ENCODE measurements around the gene RCSD1. TPM values are rescaled to one million over a fixed set of nuclear protein-coding genes. Genes with fewer than 3 reads are reported as not detected.

Gene RCSD1
- total RNA-seq, 3 donors from 2014 or later (not counting 1 experiment from before 2014, with no cell fraction given) = 86.3 to 130 (median 110) TPM

GRCh38 chr1:167751676-167752075, 121.6 kb downstream of the RCSD1 start:
- no peaks in the 10 kb centered on the region for H3K27me3 ChIP-seq (ENCODE audit: control insufficient read depth, insufficient read depth, low read length)
- intact Hi-C loops (cut with micrococcal nuclease) = no loop called here
- 97% methylated on average over 1 of the region's 1 CpG for WGBS (ENCODE audit: insufficient coverage)
- DNase-seq (no peak), ATAC-seq (no peak)
- Mint-ChIP-seq H3K4me3 (no peak overlapping the region), H3K4me1 (peaks cover 8 to 11% of the 10 kb centered on the region in 2 donors), H3K9me3 (no peaks in the 10 kb centered on the region), H3K36me3 (no peaks in the 10 kb centered on the region), H3K27me3 (ENCODE audit: low read depth in 2 of 2) (peaks cover 0 to 2% of the 10 kb centered on the region in 2 donors), H3K27ac (no peak overlapping the region)
- no peaks in the 10 kb centered on the region for H3K36me3 ChIP-seq (ENCODE audit: control insufficient read depth, insufficient read depth, low read length)
- H3K4me3 ChIP-seq (ENCODE audit: low read length) = no peak overlapping the region
- H3K4me1 ChIP-seq (ENCODE audit: control insufficient read depth, insufficient read depth, low read length) = peaks cover 10% of the 10 kb centered on the region
- TF ChIP-seq, protein P1, sequence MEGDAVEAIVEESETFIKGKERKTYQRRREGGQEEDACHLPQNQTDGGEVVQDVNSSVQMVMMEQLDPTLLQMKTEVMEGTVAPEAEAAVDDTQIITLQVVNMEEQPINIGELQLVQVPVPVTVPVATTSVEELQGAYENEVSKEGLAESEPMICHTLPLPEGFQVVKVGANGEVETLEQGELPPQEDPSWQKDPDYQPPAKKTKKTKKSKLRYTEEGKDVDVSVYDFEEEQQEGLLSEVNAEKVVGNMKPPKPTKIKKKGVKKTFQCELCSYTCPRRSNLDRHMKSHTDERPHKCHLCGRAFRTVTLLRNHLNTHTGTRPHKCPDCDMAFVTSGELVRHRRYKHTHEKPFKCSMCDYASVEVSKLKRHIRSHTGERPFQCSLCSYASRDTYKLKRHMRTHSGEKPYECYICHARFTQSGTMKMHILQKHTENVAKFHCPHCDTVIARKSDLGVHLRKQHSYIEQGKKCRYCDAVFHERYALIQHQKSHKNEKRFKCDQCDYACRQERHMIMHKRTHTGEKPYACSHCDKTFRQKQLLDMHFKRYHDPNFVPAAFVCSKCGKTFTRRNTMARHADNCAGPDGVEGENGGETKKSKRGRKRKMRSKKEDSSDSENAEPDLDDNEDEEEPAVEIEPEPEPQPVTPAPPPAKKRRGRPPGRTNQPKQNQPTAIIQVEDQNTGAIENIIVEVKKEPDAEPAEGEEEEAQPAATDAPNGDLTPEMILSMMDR (IDR thresholded peaks at IDR 0.05) = no peak
- no peaks in the 10 kb centered on the region for H3K9me3 ChIP-seq (ENCODE audit: control insufficient read depth, insufficient read depth, low read length)
- no peak overlapping the region for H3K27ac ChIP-seq (ENCODE audit: low read length)

DNA sequence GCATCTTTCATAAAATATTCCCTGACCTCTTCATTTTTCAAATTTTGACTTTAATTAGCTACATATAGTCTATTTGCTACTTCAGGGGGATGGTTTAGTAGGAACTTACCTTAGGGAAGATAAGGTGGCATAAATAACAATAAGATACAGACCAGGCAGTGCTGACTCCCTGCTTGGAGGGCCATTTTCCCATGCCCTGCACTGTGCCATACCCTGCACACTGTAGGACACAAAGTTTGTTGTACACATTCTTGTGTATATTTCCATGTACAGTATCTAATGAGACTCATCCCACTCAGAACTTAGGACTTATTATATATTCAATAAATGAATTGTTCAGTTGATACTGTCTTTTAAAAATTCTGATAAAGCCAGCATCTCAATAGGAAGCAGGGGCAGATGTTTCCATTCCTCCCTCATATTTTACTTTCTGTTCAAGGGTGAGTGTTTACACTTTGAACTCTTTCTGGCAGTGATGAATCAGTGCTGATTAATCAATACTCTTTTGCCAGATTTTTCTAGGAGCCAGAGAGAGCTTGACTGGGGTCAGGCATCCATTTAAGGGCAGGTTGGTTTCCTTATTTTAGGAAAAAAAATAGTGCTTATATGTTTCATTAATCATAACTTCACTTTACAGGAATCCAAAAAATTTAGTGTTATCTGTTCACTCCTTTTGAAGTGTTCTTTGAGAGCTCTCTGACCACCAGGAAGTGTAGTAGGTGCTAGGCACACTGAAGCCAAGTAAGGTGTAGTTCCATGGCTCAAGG, 122.4 kb downstream of the RCSD1 start:
- H3K4me3 ChIP-seq (ENCODE audit: low read length) = no peak overlapping the region
- H3K4me3 Mint-ChIP-seq = peak overlapping the region; percentile 5
- no peaks in the 10 kb centered on the region for H3K27me3 ChIP-seq (ENCODE audit: control insufficient read depth, insufficient read depth, low read length)
- H3K27ac Mint-ChIP-seq = peak overlapping the region in 1 of 2 donors; percentile 33
- peaks cover 0 to 2% of the 10 kb centered on the region in 2 donors for H3K27me3 Mint-ChIP-seq (ENCODE audit: low read depth in 2 of 2)
- intact Hi-C loops (cut with micrococcal nuclease) = no loop called here
- H3K36me3 Mint-ChIP-seq = no peaks in the 10 kb centered on the region
- H3K9me3 ChIP-seq (ENCODE audit: control insufficient read depth, insufficient read depth, low read length) = no peaks in the 10 kb centered on the region
- H3K4me1 Mint-ChIP-seq = peaks cover 8 to 14% of the 10 kb centered on the region in 2 donors
- DNase-seq (no peak), ATAC-seq (no peak)
- peak overlapping the region; percentile 9 for H3K27ac ChIP-seq (ENCODE audit: low read length)
- H3K4me1 ChIP-seq (ENCODE audit: control insufficient read depth, insufficient read depth, low read length) = peaks cover 10% of the 10 kb centered on the region
- TF ChIP-seq, protein P1 (IDR thresholded peaks at IDR 0.05) = no peak
- H3K9me3 Mint-ChIP-seq = no peaks in the 10 kb centered on the region
- no peaks in the 10 kb centered on the region for H3K36me3 ChIP-seq (ENCODE audit: control insufficient read depth, insufficient read depth, low read length)

DNA sequence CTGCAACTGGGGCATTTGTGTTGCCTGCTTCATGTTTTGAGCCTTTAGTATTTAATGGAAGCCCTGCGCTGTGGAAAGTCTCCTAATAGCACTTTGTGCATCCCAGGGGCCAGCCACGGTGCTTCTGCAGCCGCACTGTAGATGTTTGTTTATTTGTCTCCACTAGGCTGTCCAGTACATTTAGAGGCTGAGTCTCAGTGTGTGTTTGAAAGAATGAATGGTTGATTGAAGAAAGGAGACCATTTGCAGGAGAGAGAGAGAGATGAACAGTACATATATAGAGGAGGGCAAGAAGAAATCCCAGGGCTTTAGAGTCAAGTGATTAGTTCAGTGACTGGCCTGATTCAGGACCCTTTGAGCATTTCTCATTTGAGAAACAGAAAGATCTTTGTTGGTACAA, 125.6 kb downstream of the RCSD1 start:
- no peak for ATAC-seq

More for the DNA sequence above, 125.6 kb downstream of the RCSD1 start:
- Histone ChIP-seq H3K27ac (ENCODE audit: low read length) (no peak overlapping the region), H3K36me3 (ENCODE audit: control insufficient read depth, insufficient read depth, low read length) (no peaks in the 10 kb centered on the region), H3K4me3 (ENCODE audit: low read length) (no peak overlapping the region), H3K27me3 (ENCODE audit: control insufficient read depth, insufficient read depth, low read length) (no peaks in the 10 kb centered on the region), H3K4me1 (ENCODE audit: control insufficient read depth, insufficient read depth, low read length) (peaks cover 10% of the 10 kb centered on the region), H3K9me3 (ENCODE audit: control insufficient read depth, insufficient read depth, low read length) (no peaks in the 10 kb centered on the region)
- intact Hi-C loops (cut with micrococcal nuclease) = no loop called here
- H3K4me1 Mint-ChIP-seq = peaks cover 8 to 14% of the 10 kb centered on the region in 2 donors
- H3K9me3 Mint-ChIP-seq = no peaks in the 10 kb centered on the region
- H3K27ac Mint-ChIP-seq = no peak overlapping the region
- no peaks in the 10 kb centered on the region for H3K36me3 Mint-ChIP-seq
- no peak overlapping the region for H3K4me3 Mint-ChIP-seq
- H3K27me3 Mint-ChIP-seq (ENCODE audit: low read depth in 2 of 2) = peaks cover 0 to 4% of the 10 kb centered on the region in 2 donors
- no peak for DNase-seq
- WGBS (ENCODE audit: insufficient coverage) = 94% methylated on average over 3 of the region's 3 CpGs
- TF ChIP-seq, protein P1 (IDR thresholded peaks at IDR 0.05) = no peak

Other genes with a start within 250 kb of the RCSD1 start
- gene CD247, start 111.7 kb upstream of the RCSD1 start, total RNA-seq = 1,000 to 10,000 TPM; 1,027 to 1,374 (median 1,309) TPM
- 10 to 100 TPM in 1 of 3 donors, 1 to 10 TPM in 2; 6.7 to 15.8 (median 8.9) TPM for gene CREG1, start 76.5 kb upstream of the RCSD1 start, total RNA-seq
- 1 to 10 TPM; 3.4 to 4.6 (median 4.0) TPM for gene MPZL1, start 91.8 kb downstream of the RCSD1 start, total RNA-seq

Measured in natural killer cell (primary cell).